ENCODE results near the gene POU6F2. TPM values are rescaled to one million over a fixed set of nuclear protein-coding genes. Genes with fewer than 3 reads are reported as not detected.

Gene POU6F2
- total and polyA plus RNA-seq, 9 of the 15 experiments (the other 6 are each of a cell fraction or from before 2014, with no cell fraction given) = 0.29 to 1.5 (median 0.96) TPM

DNA sequence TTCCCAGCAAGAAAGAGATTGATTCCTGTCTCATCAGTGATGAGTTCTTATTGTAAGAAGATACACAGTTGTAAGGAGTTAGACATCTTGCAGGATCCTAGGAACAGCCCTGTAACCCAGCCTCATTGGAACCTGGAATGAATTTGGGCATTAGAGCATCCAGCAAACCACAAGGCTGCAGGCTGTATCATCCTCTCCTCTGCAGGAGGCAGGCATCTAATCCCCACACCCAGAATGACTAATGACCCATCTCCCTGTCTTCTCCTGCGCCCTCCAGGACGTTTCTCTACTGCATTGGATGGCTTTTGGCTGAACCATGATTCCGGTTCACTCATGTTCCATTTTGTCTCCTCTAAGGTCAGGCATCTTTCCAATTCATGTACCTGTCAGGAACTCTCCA, 233.9 kb downstream of the POU6F2 start (continued):
- TF ChIP-seq, protein P1, sequence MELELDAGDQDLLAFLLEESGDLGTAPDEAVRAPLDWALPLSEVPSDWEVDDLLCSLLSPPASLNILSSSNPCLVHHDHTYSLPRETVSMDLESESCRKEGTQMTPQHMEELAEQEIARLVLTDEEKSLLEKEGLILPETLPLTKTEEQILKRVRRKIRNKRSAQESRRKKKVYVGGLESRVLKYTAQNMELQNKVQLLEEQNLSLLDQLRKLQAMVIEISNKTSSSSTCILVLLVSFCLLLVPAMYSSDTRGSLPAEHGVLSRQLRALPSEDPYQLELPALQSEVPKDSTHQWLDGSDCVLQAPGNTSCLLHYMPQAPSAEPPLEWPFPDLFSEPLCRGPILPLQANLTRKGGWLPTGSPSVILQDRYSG (tag; conservative IDR thresholded peaks at IDR 0.05; ENCODE audit: low read depth) = no peak
- TF ChIP-seq, protein P2, sequence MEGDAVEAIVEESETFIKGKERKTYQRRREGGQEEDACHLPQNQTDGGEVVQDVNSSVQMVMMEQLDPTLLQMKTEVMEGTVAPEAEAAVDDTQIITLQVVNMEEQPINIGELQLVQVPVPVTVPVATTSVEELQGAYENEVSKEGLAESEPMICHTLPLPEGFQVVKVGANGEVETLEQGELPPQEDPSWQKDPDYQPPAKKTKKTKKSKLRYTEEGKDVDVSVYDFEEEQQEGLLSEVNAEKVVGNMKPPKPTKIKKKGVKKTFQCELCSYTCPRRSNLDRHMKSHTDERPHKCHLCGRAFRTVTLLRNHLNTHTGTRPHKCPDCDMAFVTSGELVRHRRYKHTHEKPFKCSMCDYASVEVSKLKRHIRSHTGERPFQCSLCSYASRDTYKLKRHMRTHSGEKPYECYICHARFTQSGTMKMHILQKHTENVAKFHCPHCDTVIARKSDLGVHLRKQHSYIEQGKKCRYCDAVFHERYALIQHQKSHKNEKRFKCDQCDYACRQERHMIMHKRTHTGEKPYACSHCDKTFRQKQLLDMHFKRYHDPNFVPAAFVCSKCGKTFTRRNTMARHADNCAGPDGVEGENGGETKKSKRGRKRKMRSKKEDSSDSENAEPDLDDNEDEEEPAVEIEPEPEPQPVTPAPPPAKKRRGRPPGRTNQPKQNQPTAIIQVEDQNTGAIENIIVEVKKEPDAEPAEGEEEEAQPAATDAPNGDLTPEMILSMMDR (IDR thresholded peaks at IDR 0.05 in 2 of 3, conservative IDR thresholded peaks at IDR 0.05 in 1 of 3; ENCODE audit: insufficient read depth in 2 of 3, low read depth in 1 of 3, low read length in 3 of 3) = no peak
- no peak for TF ChIP-seq CSDE1 (IDR thresholded peaks at IDR 0.05)

DNA sequence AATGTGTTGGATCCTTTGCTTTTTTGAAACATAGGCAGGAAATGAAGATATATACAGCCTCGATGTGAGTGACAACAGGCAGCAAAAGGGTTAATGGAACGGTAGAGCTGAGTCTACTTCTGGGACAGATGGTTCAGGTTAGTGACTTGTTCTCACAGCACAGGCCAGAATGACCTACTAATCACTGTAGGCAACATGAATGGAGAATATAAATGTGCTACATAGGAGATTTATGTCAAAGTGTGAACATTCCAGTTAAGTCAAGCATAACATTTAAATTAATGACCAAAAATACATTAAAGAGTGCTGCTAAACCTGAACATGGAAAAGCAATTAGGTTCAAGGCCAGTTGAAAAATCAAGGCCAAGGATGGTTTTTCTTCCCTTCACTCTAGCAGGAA, 235.2 kb downstream of the POU6F2 start:
- no peaks in the 10 kb centered on the region for H3K79me2 ChIP-seq (ENCODE audit: control insufficient read depth, insufficient read depth, low read length)
- no peak for FAIRE-seq
- no peak for DNase-seq (ENCODE audit: extremely low read depth in 1 of 4, low spot score in 3 of 4)
- CTCF ChIA-PET (ENCODE audit: low intra/inter-chr PET ratio) = no interaction called here
- H3K4me3 ChIP-seq = no peak overlapping the region
- BruUV-seq (replicated peaks) = no TSS peak
- no peaks in the 10 kb centered on the region for H3K9me3 ChIP-seq (replicated peaks; ENCODE audit: control insufficient read depth, insufficient read depth, low read depth, low read length)
- WGBS (ENCODE audit: insufficient coverage, low coverage, missing lambda C conversion rate) = 6% methylated on average over 2 of the region's 2 CpGs
- H3K27me3 ChIP-seq (ENCODE audit: control insufficient read depth in 2 of 2, insufficient read depth in 2 of 2, low read length in 2 of 2) = no peaks in the 10 kb centered on the region
- H3K4me1 ChIP-seq (replicated peaks in 1 of 2; ENCODE audit: control insufficient read depth in 2 of 2, insufficient read depth in 2 of 2, low read length in 2 of 2) = no peaks in the 10 kb centered on the region
- no peaks in the 10 kb centered on the region for H3K9me1 ChIP-seq (ENCODE audit: control insufficient read depth, insufficient read depth, low read length)
- H3K9ac ChIP-seq (ENCODE audit: insufficient read depth in 1 of 2, low read depth in 2 of 2, low read length in 2 of 2) = no peak overlapping the region
- no peak overlapping the region for H2AFZ ChIP-seq (ENCODE audit: low read depth, low read length)
- H3K36me3 ChIP-seq (ENCODE audit: control insufficient read depth, insufficient read depth, low read length) = no peaks in the 10 kb centered on the region
- intact Hi-C loops (cut with micrococcal nuclease) = no loop called here
- no peak overlapping the region for H3K27ac ChIP-seq (ENCODE audit: extremely low read depth, low read depth, low read length)
- no peak overlapping the region for H3K4me2 ChIP-seq (ENCODE audit: insufficient read depth, low read length)
- no peaks in the 10 kb centered on the region for H4K20me1 ChIP-seq (replicated peaks; ENCODE audit: control insufficient read depth, insufficient read depth, low read length)
- no peak for ATAC-seq
- in situ Hi-C loops (cut with MboI) = no loop called here
- POLR2A ChIA-PET = interaction anchor here (1.2 kb wide), 2 partner anchors 11 to 23 kb away, joined by 3 read pairs; no protein-coding TSS in a partner anchor
- no peak for TF ChIP-seq SP1 (CRISPR knock-in tag; IDR thresholded peaks at IDR 0.05)
- TF ChIP-seq, protein P3, sequence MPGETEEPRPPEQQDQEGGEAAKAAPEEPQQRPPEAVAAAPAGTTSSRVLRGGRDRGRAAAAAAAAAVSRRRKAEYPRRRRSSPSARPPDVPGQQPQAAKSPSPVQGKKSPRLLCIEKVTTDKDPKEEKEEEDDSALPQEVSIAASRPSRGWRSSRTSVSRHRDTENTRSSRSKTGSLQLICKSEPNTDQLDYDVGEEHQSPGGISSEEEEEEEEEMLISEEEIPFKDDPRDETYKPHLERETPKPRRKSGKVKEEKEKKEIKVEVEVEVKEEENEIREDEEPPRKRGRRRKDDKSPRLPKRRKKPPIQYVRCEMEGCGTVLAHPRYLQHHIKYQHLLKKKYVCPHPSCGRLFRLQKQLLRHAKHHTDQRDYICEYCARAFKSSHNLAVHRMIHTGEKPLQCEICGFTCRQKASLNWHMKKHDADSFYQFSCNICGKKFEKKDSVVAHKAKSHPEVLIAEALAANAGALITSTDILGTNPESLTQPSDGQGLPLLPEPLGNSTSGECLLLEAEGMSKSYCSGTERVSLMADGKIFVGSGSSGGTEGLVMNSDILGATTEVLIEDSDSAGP (CRISPR knock-in tag; IDR thresholded peaks at IDR 0.05) = no peak
